GM12864 (cell line): Measurements from ENCODE around the gene EPHB2.

ENCODE experiments used
- DNase-seq: peaks from one replicate; pipeline ENCODE4 v3.0.0-alpha.2; 2011; ENCODE audit warnings: low read depth
- H3K4me3 ChIP-seq: 2 replicates; pipeline ENCODE4 v1.5.1; 2011; ENCODE audit warnings: mild to moderate bottlenecking, low read depth, low read length, control low read depth
- CTCF ChIP-seq: IDR thresholded peaks from 2 replicates; pipeline ENCODE4 v1.5.1; 2011; ENCODE audit warnings: low read depth, mild to moderate bottlenecking, moderate library complexity, low read length, control low read depth, inconsistent platforms; ENCODE audit errors: missing control alignments

Gene EPHB2

GRCh38 chr1:22860414-22860800 lies 149.8 kb downstream of the EPHB2 start:
- no peak for DNase-seq
- no peak overlapping the region for H3K4me3 ChIP-seq
- TF ChIP-seq CTCF = no peak

GRCh38 chr1:22860883-22861385 lies 150.3 kb downstream of the EPHB2 start:
- no peak overlapping the region for H3K4me3 ChIP-seq
- DNase-seq = no peak
- no peak for TF ChIP-seq CTCF

GRCh38 chr1:22861764-22862440 lies 151.3 kb downstream of the EPHB2 start:
- H3K4me3 ChIP-seq = no peak overlapping the region
- TF ChIP-seq CTCF = peak; percentile 75
- no peak for DNase-seq

- no peak for TF ChIP-seq CTCF
Measured at GRCh38 chr1:22862752-22863151, 152.1 kb downstream of the EPHB2 start.

GRCh38 chr1:22863766-22864165 lies 153.1 kb downstream of the EPHB2 start:
- no peak for DNase-seq
- H3K4me3 ChIP-seq = no peak overlapping the region
- TF ChIP-seq CTCF = no peak

More at GRCh38 chr1:22862752-22863151, 152.1 kb downstream of the EPHB2 start:
- H3K4me3 ChIP-seq = no peak overlapping the region
- no peak for DNase-seq

- no peak for TF ChIP-seq CTCF
- DNase-seq = no peak
- no peak overlapping the region for H3K4me3 ChIP-seq
Measured at GRCh38 chr1:22864886-22865285, 154.2 kb downstream of the EPHB2 start.

- no peak for TF ChIP-seq CTCF
- no peak for DNase-seq
Measured at GRCh38 chr1:22865736-22866135, 155.1 kb downstream of the EPHB2 start.

More at GRCh38 chr1:22865736-22866135, 155.1 kb downstream of the EPHB2 start:
- no peak overlapping the region for H3K4me3 ChIP-seq
